Measurements from ENCODE around the gene VPREB3. TPM values are rescaled to one million over a fixed set of nuclear protein-coding genes. Genes with fewer than 3 reads are reported as not detected.

The VPREB3 gene
- total RNA-seq, 1 donor from 2014 or later: not detected

GRCh38 chr22:23722160-23722559 is 32.1 kb downstream of the VPREB3 start:
- TF ChIP-seq CTCF (IDR thresholded peaks at IDR 0.05; ENCODE audit: partially characterized antibody, unreplicated experiment): no peak
- DNase-seq: no peak
- Mint-ChIP-seq H3K27ac (ENCODE audit: unreplicated experiment) (no peak overlapping the region), H3K4me3 (ENCODE audit: unreplicated experiment) (no peak overlapping the region), H3K4me1 (ENCODE audit: low read depth, unreplicated experiment) (no peaks in the 10 kb centered on the region), H3K27me3 (ENCODE audit: unreplicated experiment) (no peaks in the 10 kb centered on the region), H3K36me3 (ENCODE audit: unreplicated experiment) (no peaks in the 10 kb centered on the region), H3K9me3 (ENCODE audit: unreplicated experiment) (peaks cover 3% of the 10 kb centered on the region)

- Mint-ChIP-seq H3K36me3 (ENCODE audit: unreplicated experiment) (no peaks in the 10 kb centered on the region), H3K9me3 (ENCODE audit: unreplicated experiment) (no peaks in the 10 kb centered on the region), H3K27ac (ENCODE audit: unreplicated experiment) (no peak overlapping the region), H3K27me3 (ENCODE audit: unreplicated experiment) (no peaks in the 10 kb centered on the region), H3K4me3 (ENCODE audit: unreplicated experiment) (no peak overlapping the region), H3K4me1 (ENCODE audit: low read depth, unreplicated experiment) (no peaks in the 10 kb centered on the region)
- no peak for DNase-seq
- no peak for TF ChIP-seq CTCF (IDR thresholded peaks at IDR 0.05; ENCODE audit: partially characterized antibody, unreplicated experiment)
Measured at GRCh38 chr22:23720855-23721254, 33.4 kb downstream of the VPREB3 start.

- H3K4me3 Mint-ChIP-seq (ENCODE audit: unreplicated experiment): no peak overlapping the region
- H3K27ac Mint-ChIP-seq (ENCODE audit: unreplicated experiment): peak overlapping the region; percentile 12
- H3K36me3 Mint-ChIP-seq (ENCODE audit: unreplicated experiment): no peaks in the 10 kb centered on the region
- H3K9me3 Mint-ChIP-seq (ENCODE audit: unreplicated experiment): no peaks in the 10 kb centered on the region
- no peak for TF ChIP-seq CTCF (IDR thresholded peaks at IDR 0.05; ENCODE audit: partially characterized antibody, unreplicated experiment)
- no peaks in the 10 kb centered on the region for H3K4me1 Mint-ChIP-seq (ENCODE audit: low read depth, unreplicated experiment)
- peaks cover 2% of the 10 kb centered on the region for H3K27me3 Mint-ChIP-seq (ENCODE audit: unreplicated experiment)
- no peak for DNase-seq
Measured at GRCh38 chr22:23718371-23719165, 35.7 kb downstream of the VPREB3 start.

GRCh38 chr22:23716811-23717801 is 37.1 kb downstream of the VPREB3 start:
- Mint-ChIP-seq H3K27ac (ENCODE audit: unreplicated experiment) (peak overlapping the region; percentile 77), H3K4me3 (ENCODE audit: unreplicated experiment) (peak overlapping the region; percentile 74), H3K9me3 (ENCODE audit: unreplicated experiment) (no peaks in the 10 kb centered on the region), H3K36me3 (ENCODE audit: unreplicated experiment) (no peaks in the 10 kb centered on the region), H3K4me1 (ENCODE audit: low read depth, unreplicated experiment) (no peaks in the 10 kb centered on the region), H3K27me3 (ENCODE audit: unreplicated experiment) (peaks cover 2% of the 10 kb centered on the region)
- peak; percentile 94 for DNase-seq
- TF ChIP-seq CTCF (IDR thresholded peaks at IDR 0.05; ENCODE audit: partially characterized antibody, unreplicated experiment): no peak

Measured in glutamatergic neuron (in vitro differentiated cells).